ENCODE data around the gene EXOC6B.

EXOC6B gene

GRCh38 chr2:72263043-72263775 lies 562.6 kb downstream of the EXOC6B start:
- no peak for DNase-seq

GRCh38 chr2:72261076-72261475 lies 564.8 kb downstream of the EXOC6B start:
- DNase-seq = no peak

GRCh38 chr2:72255540-72255939 lies 570.3 kb downstream of the EXOC6B start:
- DNase-seq = no peak

- DNase-seq = no peak
These were observed 570.9 kb downstream of the EXOC6B start for GRCh38 chr2:72254831-72255451.

GRCh38 chr2:72238311-72238710 lies 587.5 kb downstream of the EXOC6B start:
- no peak for DNase-seq

- DNase-seq = no peak
These were observed 588.3 kb downstream of the EXOC6B start for GRCh38 chr2:72237549-72237948.

GRCh38 chr2:72236445-72237067 lies 589.3 kb downstream of the EXOC6B start:
- no peak for DNase-seq

- DNase-seq = no peak
These were observed 590.1 kb downstream of the EXOC6B start for GRCh38 chr2:72235497-72236415.

- no peak for DNase-seq
These were observed 592.6 kb downstream of the EXOC6B start for GRCh38 chr2:72233211-72233610.

- DNase-seq = no peak
These were observed 602.8 kb downstream of the EXOC6B start for GRCh38 chr2:72222829-72223564.

GRCh38 chr2:72220170-72220569 lies 605.7 kb downstream of the EXOC6B start:
- no peak for DNase-seq

- DNase-seq = no peak
These were observed 611.2 kb downstream of the EXOC6B start for GRCh38 chr2:72214429-72215143.

GRCh38 chr2:72212486-72212855 lies 613.4 kb downstream of the EXOC6B start:
- no peak for DNase-seq

- no peak for DNase-seq
These were observed 613.9 kb downstream of the EXOC6B start for GRCh38 chr2:72211777-72212485.

- no peak for DNase-seq
These were observed 614.5 kb downstream of the EXOC6B start for GRCh38 chr2:72211350-72211749.

- no peak for DNase-seq
These were observed 615.4 kb downstream of the EXOC6B start for GRCh38 chr2:72210470-72210869.

GRCh38 chr2:72208225-72208624 lies 617.6 kb downstream of the EXOC6B start:
- no peak for DNase-seq

- DNase-seq = no peak
These were observed 618.5 kb downstream of the EXOC6B start for GRCh38 chr2:72207334-72207733.

- DNase-seq = no peak
These were observed 620.3 kb downstream of the EXOC6B start for GRCh38 chr2:72205504-72205881.

GRCh38 chr2:72204786-72205503 lies 620.9 kb downstream of the EXOC6B start:
- no peak for DNase-seq

Data from stimulated activated CD4-positive, alpha-beta T cell treated with anti-CD3 and anti-CD28 coated beads, Interleukin-2, amount 100 ng/mL, for 24 hours (primary cell).